ENCODE results near the gene TP73.

The TP73 gene

GRCh38 chr1:3711780-3712451, 59.6 kb downstream of the TP73 start:
- no peak for DNase-seq

GRCh38 chr1:3712573-3713535, 60.5 kb downstream of the TP73 start:
- peak; percentile 37 for DNase-seq

- no peak for DNase-seq
These were observed 61.5 kb downstream of the TP73 start for GRCh38 chr1:3713840-3714239.

GRCh38 chr1:3714284-3714741, 62.0 kb downstream of the TP73 start:
- no peak for DNase-seq

- DNase-seq: no peak
These were observed 62.5 kb downstream of the TP73 start for GRCh38 chr1:3714814-3715213.

GRCh38 chr1:3716351-3716750, 64.0 kb downstream of the TP73 start:
- DNase-seq: peak; percentile 46

- DNase-seq: peak; percentile 95
These were observed 64.9 kb downstream of the TP73 start for GRCh38 chr1:3717041-3717714.

- peak; percentile 51 for DNase-seq
These were observed 65.6 kb downstream of the TP73 start for GRCh38 chr1:3717715-3718601.

- no peak for DNase-seq
These were observed 66.4 kb downstream of the TP73 start for GRCh38 chr1:3718764-3719163.

GRCh38 chr1:3721955-3722465, 69.7 kb downstream of the TP73 start:
- no peak for DNase-seq

- DNase-seq: no peak
These were observed 70.5 kb downstream of the TP73 start for GRCh38 chr1:3722846-3723245.

- peak; percentile 73 for DNase-seq
These were observed 72.2 kb downstream of the TP73 start for GRCh38 chr1:3724416-3725030.

GRCh38 chr1:3725366-3725765, 73.0 kb downstream of the TP73 start:
- DNase-seq: no peak

GRCh38 chr1:3727042-3727824, 74.9 kb downstream of the TP73 start:
- DNase-seq: no peak

- DNase-seq: no peak
These were observed 75.8 kb downstream of the TP73 start for GRCh38 chr1:3727825-3728776.

GRCh38 chr1:3729594-3730542, 77.6 kb downstream of the TP73 start:
- no peak for DNase-seq

- no peak for DNase-seq
These were observed 78.4 kb downstream of the TP73 start for GRCh38 chr1:3730543-3731247.

Measured in NCI-H1694 (cell line).